AG10803 (cell line): ENCODE results near the gene HMGCL.
A peak's percentile ranks its signal among the peaks of the same experiment; 100 is the strongest.

ENCODE experiments used
- DNase-seq: peaks from one replicate; pipeline ENCODE4 v3.0.0; 2010; ENCODE audit warnings: low read depth
- H3K4me3 ChIP-seq: 2 replicates; pipeline ENCODE4 v1.5.1; 2011; ENCODE audit warnings: mild to moderate bottlenecking, low read length, control low read depth
- CTCF ChIP-seq: conservative IDR thresholded peaks from 2 replicates; pipeline ENCODE4 v1.5.1; 2011; ENCODE audit warnings: mild to moderate bottlenecking, low read length, control low read depth, inconsistent platforms

Gene HMGCL

GRCh38 chr1:23825076-23825761, at the start of gene HMGCL:
HMGCL (minus strand) TSS chr1:23825429; CDS start chr1:23825415, 14 bp downstream.
- peak; percentile 87 for DNase-seq
- TF ChIP-seq CTCF = no peak
- peak within 1 kb of the TSS; percentile 98 for H3K4me3 ChIP-seq

- no peak overlapping the region for H3K4me3 ChIP-seq
- no peak for TF ChIP-seq CTCF
- no peak for DNase-seq
These were observed 47.2 kb upstream of the HMGCL start for GRCh38 chr1:23872421-23872820.

GRCh38 chr1:23869051-23869450, 43.8 kb upstream of the HMGCL start:
- H3K4me3 ChIP-seq = peak overlapping the region; percentile 64
- no peak for TF ChIP-seq CTCF
- DNase-seq = no peak

- H3K4me3 ChIP-seq = peak overlapping the region; percentile 64
- no peak for DNase-seq
- TF ChIP-seq CTCF = no peak
These were observed 43.4 kb upstream of the HMGCL start for GRCh38 chr1:23868557-23869016.

GRCh38 chr1:23867895-23868556, 42.8 kb upstream of the HMGCL start, which contains the start of gene FUCA1:
FUCA1 (minus strand) TSS chr1:23868290; CDS start chr1:23868286, 4 bp downstream.
- DNase-seq = peak; percentile 70
- H3K4me3 ChIP-seq = peak within 1 kb of the TSS; percentile 64
- TF ChIP-seq CTCF = peak; percentile 89

GRCh38 chr1:23867542-23867894, 42.3 kb upstream of the HMGCL start:
- peak overlapping the region; percentile 64 for H3K4me3 ChIP-seq
- DNase-seq = no peak

More at GRCh38 chr1:23867542-23867894, 42.3 kb upstream of the HMGCL start:
- TF ChIP-seq CTCF = no peak
